NCI-H1436 (cell line): ENCODE measurements around the gene CRMP1.

Source experiments
- DNase-seq: peaks from one replicate; lab custom pipeline; 2025; lab: John Stamatoyannopoulos, UW

The CRMP1 gene

GRCh38 chr4:5796976-5797375 lies 95.9 kb downstream of the CRMP1 start:
- DNase-seq, result no peak

DNA sequence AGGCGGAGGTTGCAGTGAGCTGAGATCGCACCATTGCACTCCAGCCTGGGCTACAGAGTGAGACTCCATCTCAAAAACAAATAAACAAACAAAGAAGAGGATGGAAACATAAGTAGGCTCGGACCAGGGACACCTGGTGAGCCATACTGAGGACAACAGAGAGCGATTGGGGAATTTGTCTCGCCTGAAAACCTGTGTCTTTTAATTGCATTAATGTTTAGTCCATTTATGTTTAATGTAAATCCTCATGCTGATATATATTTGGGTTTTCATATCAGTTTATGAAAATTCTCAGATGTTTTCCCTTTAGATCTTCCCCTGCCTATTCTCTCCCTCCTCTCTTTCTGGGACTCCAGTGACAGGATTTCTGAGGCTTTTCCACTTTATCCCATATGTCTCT lies 97.3 kb downstream of the CRMP1 start:
- DNase-seq, result no peak

- DNase-seq, result no peak
These were observed 99.4 kb downstream of the CRMP1 start for GRCh38 chr4:5793514-5793913.

GRCh38 chr4:5791654-5792053 lies 101.2 kb downstream of the CRMP1 start:
- DNase-seq, result no peak

DNA sequence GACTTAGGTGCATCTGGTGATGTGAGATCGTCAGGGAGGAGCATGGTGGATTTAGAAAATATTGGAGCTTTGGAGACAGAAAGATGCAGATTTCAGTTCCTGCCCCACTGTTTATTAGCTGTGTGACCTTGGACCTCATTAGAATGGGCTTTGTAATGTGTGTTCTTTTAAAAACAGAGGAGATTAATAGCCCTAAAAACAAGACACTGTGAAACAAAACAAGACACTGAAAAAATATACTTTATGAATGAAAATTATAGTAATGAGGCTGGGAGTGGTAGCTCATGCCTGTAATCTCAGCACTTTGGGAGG lies 102.4 kb downstream of the CRMP1 start:
- no peak for DNase-seq

- no peak for DNase-seq
These were observed 103.7 kb downstream of the CRMP1 start for GRCh38 chr4:5789141-5789540.

DNA sequence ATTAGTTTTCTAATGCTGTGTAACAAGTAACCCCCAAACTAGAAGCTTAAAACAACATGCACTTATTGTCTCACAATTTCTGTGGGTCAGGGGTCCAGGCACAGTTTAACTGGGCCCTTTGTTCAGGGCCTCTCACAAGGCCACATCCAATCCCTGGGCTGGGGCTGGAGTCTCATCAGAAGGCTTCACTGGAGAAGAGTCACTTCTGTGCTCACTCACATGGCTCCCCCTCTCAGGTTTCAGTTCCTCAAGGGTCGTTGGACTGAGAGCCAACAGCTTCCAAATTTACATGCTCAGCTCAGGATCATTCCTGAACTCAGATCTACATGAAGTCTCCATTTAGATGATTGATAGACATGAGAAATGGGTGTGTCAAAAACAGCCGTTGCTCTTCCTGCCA lies 104.7 kb downstream of the CRMP1 start:
- DNase-seq, result no peak

DNA sequence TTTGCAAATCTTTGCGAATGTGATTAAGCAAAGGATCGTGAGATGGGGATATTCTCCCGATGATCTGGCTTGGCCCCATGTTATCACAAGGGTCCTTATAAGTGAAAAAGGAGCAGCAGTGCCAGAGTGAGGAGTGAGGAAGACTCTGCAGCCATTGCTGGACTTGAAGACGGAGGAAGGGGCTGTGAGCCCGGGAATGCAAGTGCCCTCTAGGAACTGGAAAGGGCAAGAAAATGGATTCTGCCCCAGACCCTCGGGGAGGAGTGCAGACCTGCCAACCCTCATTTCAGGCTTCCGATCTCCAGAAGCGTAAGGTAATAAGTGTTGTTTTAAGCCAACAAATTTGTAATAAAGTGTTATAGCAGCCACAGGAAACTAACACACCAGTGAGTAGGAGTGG lies 105.6 kb downstream of the CRMP1 start:
- DNase-seq, result no peak

DNA sequence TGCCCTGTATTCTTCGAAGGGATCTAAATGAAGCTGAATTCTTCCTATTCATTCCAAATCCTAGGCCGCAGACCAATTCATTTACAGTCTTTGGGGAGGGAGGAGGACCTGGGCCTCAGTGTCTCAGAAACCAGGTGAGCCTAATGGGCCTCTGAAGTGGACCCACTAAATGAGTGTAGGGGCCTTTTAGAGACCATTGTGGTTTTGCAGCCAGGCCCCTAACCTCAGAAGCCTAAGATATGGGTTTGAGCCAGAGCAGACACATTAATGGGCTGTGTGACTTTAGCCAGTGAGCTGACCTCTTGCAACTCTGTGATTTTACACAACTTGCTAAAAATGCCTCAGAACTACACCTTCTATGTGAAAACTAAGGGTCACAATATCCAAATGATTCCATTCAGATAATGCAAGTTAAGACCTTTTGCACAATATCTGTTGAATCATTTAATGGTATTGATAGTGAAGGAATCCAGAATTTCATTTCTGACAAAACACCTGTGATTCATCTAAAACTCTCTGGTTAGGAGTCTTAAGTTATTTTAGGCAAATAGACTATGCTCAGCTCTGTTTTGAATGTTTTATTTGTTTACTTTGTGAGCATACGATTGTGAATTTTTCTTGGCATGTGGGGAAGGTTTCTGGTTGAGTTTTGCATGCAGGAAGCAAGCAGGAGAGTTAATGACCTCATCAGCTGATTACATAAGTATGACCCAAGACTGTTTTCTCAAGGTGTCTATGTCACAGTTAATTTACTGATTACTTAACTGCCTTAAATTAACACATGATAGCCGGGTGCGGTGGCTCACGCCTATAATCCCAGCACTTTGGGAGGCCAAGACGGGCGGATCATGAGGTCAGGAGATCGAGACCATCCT lies 106.8 kb downstream of the CRMP1 start:
- no peak for DNase-seq

- no peak for DNase-seq
These were observed 107.8 kb downstream of the CRMP1 start for GRCh38 chr4:5784960-5785611.

- DNase-seq, result no peak
These were observed 108.9 kb downstream of the CRMP1 start for GRCh38 chr4:5784021-5784420.

GRCh38 chr4:5783486-5783885 lies 109.4 kb downstream of the CRMP1 start:
- no peak for DNase-seq

DNA sequence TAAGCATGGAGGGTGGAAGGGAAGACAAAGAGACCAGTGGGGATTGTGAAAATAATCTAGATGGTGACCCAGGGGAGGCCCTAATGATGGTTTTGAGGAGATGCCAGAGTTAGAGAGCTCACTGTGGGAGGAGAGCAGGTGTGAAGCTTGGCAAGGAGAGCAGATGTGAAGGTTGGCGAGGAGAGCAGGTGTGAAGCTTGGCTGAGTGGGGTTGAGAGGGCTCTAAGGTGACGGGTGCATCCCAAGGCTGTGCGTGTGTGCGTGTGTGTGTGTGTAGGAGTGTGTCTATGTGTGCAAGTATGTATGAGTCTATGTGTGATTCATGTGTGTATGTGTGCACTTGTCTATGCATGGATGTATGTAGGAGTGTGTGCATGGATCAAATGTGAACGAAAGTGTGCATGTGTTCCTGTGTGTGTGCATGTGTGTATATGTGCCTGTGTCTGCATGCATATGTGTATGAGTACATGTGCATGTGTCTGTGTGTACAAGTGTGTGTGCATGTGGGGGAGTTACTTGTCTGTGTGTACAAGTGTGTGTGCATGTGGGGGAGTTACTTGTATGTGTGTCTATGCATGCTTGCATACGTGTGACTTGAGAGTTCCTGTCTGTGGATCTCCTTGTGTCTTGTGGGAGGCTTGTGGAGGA lies 109.9 kb downstream of the CRMP1 start:
- no peak for DNase-seq

DNA sequence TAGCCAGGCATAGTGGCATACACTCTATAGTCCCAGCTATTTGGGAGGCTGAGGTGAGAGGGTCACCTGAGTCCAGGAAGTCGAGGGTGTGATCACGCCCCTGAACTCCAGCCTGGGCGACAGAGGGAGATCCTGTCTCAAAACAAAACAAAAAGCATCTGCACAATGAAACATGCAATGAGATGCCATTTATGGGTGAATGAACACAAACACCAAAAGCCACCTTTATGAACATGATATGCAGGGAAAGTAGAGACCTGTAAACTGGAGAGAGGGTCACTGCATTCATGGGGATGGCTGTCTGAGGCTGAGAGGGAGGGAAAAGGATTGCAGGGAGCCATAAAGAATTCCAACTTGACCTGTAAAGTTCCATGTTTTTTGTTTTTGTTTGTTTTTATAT lies 111.2 kb downstream of the CRMP1 start:
- no peak for DNase-seq

- no peak for DNase-seq
These were observed 111.9 kb downstream of the CRMP1 start for GRCh38 chr4:5780831-5781480.

- DNase-seq, result no peak
These were observed 116.4 kb downstream of the CRMP1 start for GRCh38 chr4:5776510-5776909.

GRCh38 chr4:5774416-5775036 lies 118.4 kb downstream of the CRMP1 start:
- DNase-seq, result no peak

DNA sequence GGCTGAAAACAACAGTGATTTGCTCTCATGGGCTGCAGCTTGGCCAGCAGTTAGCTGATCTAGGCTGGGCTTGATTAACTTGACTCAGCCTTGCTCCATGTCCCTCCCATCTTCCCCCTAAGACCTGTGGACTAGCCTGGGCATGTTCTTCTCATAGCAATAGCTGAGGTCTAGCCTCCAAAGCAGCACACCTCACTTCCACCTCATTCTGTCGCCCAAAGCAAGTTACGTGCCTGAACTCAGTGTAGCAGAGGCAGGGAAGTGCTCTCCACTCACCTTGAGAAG lies 119.7 kb downstream of the CRMP1 start:
- no peak for DNase-seq

DNA sequence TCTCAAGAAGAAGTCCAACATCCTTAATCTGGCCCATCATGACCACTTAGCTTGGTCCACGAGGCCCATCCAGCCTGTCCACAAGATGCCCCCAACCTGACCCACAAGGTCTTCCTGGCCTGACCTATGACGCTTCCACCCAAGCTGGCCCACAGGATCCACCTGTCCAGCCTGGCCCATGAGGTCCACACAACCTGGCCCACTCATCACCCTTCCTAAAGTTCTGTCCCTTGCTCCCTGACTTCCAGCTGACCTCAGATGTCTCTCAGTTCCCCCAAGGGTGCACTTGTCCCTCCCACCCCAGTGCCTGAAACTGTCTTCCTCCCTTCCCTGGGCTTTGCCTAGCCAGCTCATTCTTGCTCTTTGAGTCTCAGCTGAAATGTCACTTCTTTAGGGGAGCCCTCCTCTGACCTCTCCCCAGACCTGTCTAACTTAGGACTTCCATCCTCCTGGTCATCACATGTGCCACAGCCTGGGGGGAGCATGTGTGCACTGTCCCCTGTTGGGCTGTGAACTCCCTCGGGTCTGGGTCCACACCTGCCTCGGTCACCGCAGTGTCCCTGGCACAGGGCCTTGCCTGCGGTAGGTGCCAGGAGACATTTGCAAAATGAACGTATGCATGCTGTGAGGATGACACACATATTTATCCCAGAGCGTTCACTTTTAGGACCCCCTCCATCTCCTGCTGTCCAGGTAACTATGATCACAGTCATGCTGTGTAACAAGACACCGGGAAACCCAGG lies 120.2 kb downstream of the CRMP1 start:
- no peak for DNase-seq
